ENCODE data around the gene ADGRG7. TPM values are rescaled to one million over a fixed set of nuclear protein-coding genes. Genes with fewer than 3 reads are reported as not detected.

ADGRG7 gene
- total RNA-seq, 2 experiments from 2014 or later: not detected

DNA sequence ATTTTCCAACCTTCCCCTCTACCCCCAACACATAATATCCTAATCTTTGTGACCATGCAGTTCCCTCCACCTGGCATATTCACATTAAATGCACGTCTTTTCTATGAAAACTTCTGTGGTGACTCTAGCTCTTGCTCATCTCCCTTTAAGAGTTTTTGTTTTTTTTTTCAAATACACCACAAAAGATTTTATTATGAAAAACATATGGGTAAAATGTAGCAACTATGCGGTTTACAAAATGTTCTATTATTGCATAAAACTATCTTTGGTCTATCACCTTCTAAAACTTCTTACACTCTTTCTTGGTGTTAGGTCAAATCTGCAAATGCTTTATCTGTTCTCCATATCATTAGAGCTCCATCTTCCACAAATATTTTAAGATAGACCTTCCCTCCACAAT is 38.6 kb upstream of the ADGRG7 start:
- CTCF ChIA-PET (ENCODE audit: unreplicated experiment): no interaction called here

DNA sequence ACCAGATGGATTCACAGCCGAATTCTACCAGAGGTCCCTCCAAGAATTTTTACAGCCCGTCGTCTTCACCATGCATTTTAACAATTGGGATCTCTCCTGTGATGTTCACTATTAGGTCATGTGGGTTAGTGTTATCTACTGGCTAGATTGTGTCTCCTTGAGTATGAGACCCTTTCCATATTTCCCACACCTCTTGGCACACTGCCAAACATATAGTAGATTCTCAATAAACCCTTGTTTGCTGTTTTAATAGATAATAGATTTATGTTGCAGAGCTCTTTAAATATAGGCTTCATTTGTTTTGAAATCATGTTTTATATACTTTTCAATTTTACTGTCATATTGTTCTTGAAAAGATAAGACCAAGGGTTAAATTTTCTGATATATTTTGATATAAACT is 34.9 kb upstream of the ADGRG7 start:
- POLR2A ChIA-PET: no interaction called here
- Histone ChIP-seq H3K36me3 (ENCODE audit: insufficient read depth, low read length) (no peaks in the 10 kb centered on the region), H3K27ac (ENCODE audit: low read depth, low read length, poor library complexity, severe bottlenecking) (no peak overlapping the region), H3K9me3 (ENCODE audit: low read length) (no peaks in the 10 kb centered on the region), H3K79me2 (ENCODE audit: insufficient read depth, low read depth, low read length) (no peaks in the 10 kb centered on the region), H2AFZ (ENCODE audit: low read length) (no peak overlapping the region), H3K9me2 (ENCODE audit: insufficient read depth, low read length) (no peaks in the 10 kb centered on the region), H4K20me1 (ENCODE audit: insufficient read depth, low read length) (no peaks in the 10 kb centered on the region), H3K4me1 (ENCODE audit: insufficient read depth, low read length, poor library complexity, severe bottlenecking) (no peaks in the 10 kb centered on the region), H3K4me2 (ENCODE audit: low read length) (no peak overlapping the region), H3K4me3 (ENCODE audit: low read depth, low read length, poor library complexity, severe bottlenecking) (no peak overlapping the region)
- CTCF ChIA-PET (ENCODE audit: unreplicated experiment): no interaction called here
- DNase-seq (ENCODE audit: low spot score): no peak
- intact Hi-C loops (cut with micrococcal nuclease; ENCODE audit: unreplicated experiment): no loop called here
- TF ChIP-seq, protein P1, sequence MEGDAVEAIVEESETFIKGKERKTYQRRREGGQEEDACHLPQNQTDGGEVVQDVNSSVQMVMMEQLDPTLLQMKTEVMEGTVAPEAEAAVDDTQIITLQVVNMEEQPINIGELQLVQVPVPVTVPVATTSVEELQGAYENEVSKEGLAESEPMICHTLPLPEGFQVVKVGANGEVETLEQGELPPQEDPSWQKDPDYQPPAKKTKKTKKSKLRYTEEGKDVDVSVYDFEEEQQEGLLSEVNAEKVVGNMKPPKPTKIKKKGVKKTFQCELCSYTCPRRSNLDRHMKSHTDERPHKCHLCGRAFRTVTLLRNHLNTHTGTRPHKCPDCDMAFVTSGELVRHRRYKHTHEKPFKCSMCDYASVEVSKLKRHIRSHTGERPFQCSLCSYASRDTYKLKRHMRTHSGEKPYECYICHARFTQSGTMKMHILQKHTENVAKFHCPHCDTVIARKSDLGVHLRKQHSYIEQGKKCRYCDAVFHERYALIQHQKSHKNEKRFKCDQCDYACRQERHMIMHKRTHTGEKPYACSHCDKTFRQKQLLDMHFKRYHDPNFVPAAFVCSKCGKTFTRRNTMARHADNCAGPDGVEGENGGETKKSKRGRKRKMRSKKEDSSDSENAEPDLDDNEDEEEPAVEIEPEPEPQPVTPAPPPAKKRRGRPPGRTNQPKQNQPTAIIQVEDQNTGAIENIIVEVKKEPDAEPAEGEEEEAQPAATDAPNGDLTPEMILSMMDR (conservative IDR thresholded peaks at IDR 0.05; ENCODE audit: low read length): no peak
- no peak for TF ChIP-seq EZH2phosphoT487 (IDR thresholded peaks at IDR 0.05; ENCODE audit: borderline replicate concordance, low read depth, low read length)
- no TSS peak for BruUV-seq (replicated peaks)

More for the DNA sequence above, 38.6 kb upstream of the ADGRG7 start:
- Histone ChIP-seq H3K79me2 (ENCODE audit: insufficient read depth, low read depth, low read length) (no peaks in the 10 kb centered on the region), H3K4me2 (ENCODE audit: low read length) (no peak overlapping the region), H3K36me3 (ENCODE audit: insufficient read depth, low read length) (no peaks in the 10 kb centered on the region), H3K9me3 (ENCODE audit: low read length) (no peaks in the 10 kb centered on the region), H4K20me1 (ENCODE audit: insufficient read depth, low read length) (no peaks in the 10 kb centered on the region), H2AFZ (ENCODE audit: low read length) (no peak overlapping the region), H3K27ac (ENCODE audit: low read depth, low read length, poor library complexity, severe bottlenecking) (no peak overlapping the region), H3K9me2 (ENCODE audit: insufficient read depth, low read length) (no peaks in the 10 kb centered on the region), H3K4me1 (ENCODE audit: insufficient read depth, low read length, poor library complexity, severe bottlenecking) (no peaks in the 10 kb centered on the region), H3K4me3 (ENCODE audit: low read depth, low read length, poor library complexity, severe bottlenecking) (no peak overlapping the region)
- intact Hi-C loops (cut with micrococcal nuclease; ENCODE audit: unreplicated experiment): no loop called here
- no peak for DNase-seq (ENCODE audit: low spot score)
- no TSS peak for BruUV-seq (replicated peaks)
- no peak for TF ChIP-seq EZH2phosphoT487 (IDR thresholded peaks at IDR 0.05; ENCODE audit: borderline replicate concordance, low read depth, low read length)
- TF ChIP-seq, protein P1 (conservative IDR thresholded peaks at IDR 0.05; ENCODE audit: low read length): no peak
- POLR2A ChIA-PET: interaction anchor here (0.6 kb wide), 1 partner anchor 13 kb away, joined by 3 read pairs; no protein-coding TSS in a partner anchor

DNA sequence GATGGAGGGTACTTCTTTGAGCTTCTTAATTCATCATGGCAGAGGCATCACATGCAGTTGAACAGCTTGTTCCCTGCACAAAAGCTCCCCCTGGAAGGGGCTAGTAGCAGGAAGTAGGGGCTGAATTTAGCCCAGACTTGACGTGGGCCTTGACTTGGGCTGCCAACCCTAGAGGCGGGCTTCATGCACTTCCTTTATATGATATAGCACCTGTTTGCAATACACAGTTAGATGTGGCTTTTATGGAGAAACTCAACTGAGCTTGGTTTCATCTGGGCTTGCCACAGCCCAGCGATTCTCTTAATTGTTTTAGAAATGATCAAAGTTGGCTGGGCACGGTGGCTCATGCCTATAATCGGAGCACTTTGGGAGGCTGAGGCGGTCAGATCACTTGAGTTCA is 33.7 kb upstream of the ADGRG7 start:
- DNase-seq (ENCODE audit: low spot score): no peak
- Histone ChIP-seq H3K27ac (ENCODE audit: low read depth, low read length, poor library complexity, severe bottlenecking) (no peak overlapping the region), H2AFZ (ENCODE audit: low read length) (no peak overlapping the region), H4K20me1 (ENCODE audit: insufficient read depth, low read length) (no peaks in the 10 kb centered on the region), H3K4me1 (ENCODE audit: insufficient read depth, low read length, poor library complexity, severe bottlenecking) (no peaks in the 10 kb centered on the region), H3K4me2 (ENCODE audit: low read length) (no peak overlapping the region), H3K36me3 (ENCODE audit: insufficient read depth, low read length) (no peaks in the 10 kb centered on the region), H3K9me2 (ENCODE audit: insufficient read depth, low read length) (no peaks in the 10 kb centered on the region), H3K4me3 (ENCODE audit: low read depth, low read length, poor library complexity, severe bottlenecking) (no peak overlapping the region), H3K79me2 (ENCODE audit: insufficient read depth, low read depth, low read length) (no peaks in the 10 kb centered on the region), H3K9me3 (ENCODE audit: low read length) (no peaks in the 10 kb centered on the region)
- CTCF ChIA-PET (ENCODE audit: unreplicated experiment): no interaction called here
- no TSS peak for BruUV-seq (replicated peaks)
- TF ChIP-seq, protein P1 (conservative IDR thresholded peaks at IDR 0.05; ENCODE audit: low read length): no peak
- no peak for TF ChIP-seq EZH2phosphoT487 (IDR thresholded peaks at IDR 0.05; ENCODE audit: borderline replicate concordance, low read depth, low read length)
- intact Hi-C loops (cut with micrococcal nuclease; ENCODE audit: unreplicated experiment): no loop called here
- POLR2A ChIA-PET: interaction anchor here (1.0 kb wide), 1 partner anchor 13 kb away, joined by 3 read pairs; no protein-coding TSS in a partner anchor

Measured in OCI-LY7 (cell line).